ENCODE results near the gene DNAJA4. TPM values are rescaled to one million over a fixed set of nuclear protein-coding genes. Genes with fewer than 3 reads are reported as not detected.

Gene DNAJA4
- 2.6 TPM for polyA plus RNA-seq (2012; ENCODE audit: low read depth, missing spikeins)

DNA sequence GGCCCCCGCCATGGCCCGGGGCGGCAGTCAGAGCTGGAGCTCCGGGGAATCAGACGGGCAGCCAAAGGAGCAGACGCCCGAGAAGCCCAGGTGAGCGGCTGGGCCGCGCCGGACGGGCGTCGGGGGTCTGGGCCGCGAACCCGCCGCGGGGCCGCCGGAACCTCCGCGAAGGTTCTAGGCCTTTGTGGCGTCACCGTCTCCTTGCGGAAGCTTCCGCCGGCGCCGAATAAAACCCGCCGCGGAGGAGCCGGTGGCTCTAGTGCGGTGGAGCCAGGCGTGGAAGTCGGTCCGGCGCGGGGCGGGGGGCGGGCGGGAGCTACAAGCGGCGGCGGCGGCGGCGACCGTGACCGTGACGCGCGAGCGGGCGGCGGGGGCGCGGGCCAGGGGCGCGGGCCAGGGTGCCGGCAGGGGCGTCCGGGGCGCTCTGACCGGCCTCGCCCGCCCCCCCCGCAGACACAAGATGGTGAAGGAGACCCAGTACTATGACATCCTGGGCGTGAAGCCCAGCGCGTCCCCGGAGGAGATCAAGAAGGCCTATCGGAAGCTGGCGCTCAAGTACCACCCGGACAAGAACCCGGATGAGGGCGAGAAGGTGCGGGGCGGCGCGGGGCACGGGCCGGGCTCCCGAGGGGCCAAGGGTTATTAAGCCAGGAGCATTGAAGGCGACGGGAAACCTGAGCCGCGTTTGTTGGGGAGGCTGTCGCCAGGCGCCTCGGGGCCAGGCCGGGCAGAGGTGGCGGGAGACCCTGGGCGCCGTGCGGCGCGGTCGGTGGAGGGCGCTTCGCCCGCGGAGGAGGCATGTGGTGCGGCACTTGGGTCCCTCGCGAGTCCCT is at the start of gene DNAJA4:
Gene DNAJA4, plus strand, starts transcription at position 259 of the 833 bp plus-strand sequence. Its CDS starts 202 bp downstream, at position 461.
- FAIRE-seq (peak; percentile 71), DNase-seq (ENCODE audit: insufficient read length, low spot score) (peak; percentile 46)
- no peak for TF ChIP-seq PAX5 (IDR thresholded peaks at IDR 0.05; ENCODE audit: insufficient read depth, low read length, severe bottlenecking)
- no peak for TF ChIP-seq TAF1 (IDR thresholded peaks at IDR 0.05; ENCODE audit: low read depth, low read length)
- TF ChIP-seq POU2F2 (IDR thresholded peaks at IDR 0.05; ENCODE audit: low read depth, low read length): no peak
- TF ChIP-seq SPI1 (IDR thresholded peaks at IDR 0.05; ENCODE audit: low read depth, low read length): no peak
- no peak for TF ChIP-seq POLR2AphosphoS5 (IDR thresholded peaks at IDR 0.05; ENCODE audit: low read depth, low read length)
- no peak for TF ChIP-seq POLR2A (IDR thresholded peaks at IDR 0.05; ENCODE audit: low read depth, low read length)

DNA sequence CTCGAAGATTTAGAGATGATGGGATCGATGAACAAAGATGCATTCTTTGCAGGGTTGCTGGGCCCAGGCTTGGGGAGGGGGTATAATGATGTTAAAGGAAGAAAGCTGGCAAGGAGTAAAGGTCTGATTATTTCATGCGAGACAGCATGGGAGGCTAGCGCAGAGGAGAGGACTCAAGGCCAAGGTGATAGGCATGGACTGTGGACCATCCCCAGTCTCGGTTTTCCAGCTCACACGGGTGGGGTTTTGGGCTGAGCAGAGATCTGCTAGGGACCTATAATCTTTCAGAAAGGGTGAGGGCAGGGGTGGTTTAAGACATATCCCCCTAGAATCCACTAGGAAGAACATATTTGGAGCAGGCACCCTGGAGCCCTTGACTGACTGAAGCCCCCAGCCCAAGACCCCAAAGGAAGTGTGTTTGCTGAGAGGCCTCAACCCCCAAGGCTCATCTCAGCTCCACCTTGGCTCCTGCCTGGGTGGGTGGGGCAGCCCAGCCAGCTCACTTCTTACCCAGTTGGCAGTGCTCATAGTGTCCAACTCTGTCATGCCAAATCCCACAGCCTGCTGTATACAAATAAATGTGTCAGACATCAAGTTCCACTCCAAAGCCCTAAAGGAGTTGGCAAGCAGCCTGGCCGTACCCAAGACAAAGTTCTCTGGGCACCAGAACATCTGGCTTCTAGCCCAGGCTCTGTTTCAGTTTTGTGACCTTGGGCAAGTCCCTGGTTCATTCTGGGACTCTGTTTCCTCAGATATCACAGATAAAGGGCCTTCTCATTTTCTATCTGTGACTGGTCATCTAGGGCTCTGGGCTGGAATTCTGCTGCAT is 47.9 kb upstream of the DNAJA4 start:
- FAIRE-seq: no peak
- TF ChIP-seq POLR2A (IDR thresholded peaks at IDR 0.05; ENCODE audit: low read depth, low read length) (no peak), SPI1 (IDR thresholded peaks at IDR 0.05; ENCODE audit: low read depth, low read length) (no peak), PAX5 (IDR thresholded peaks at IDR 0.05; ENCODE audit: insufficient read depth, low read length, severe bottlenecking) (no peak), POU2F2 (IDR thresholded peaks at IDR 0.05; ENCODE audit: low read depth, low read length) (no peak), POLR2AphosphoS5 (IDR thresholded peaks at IDR 0.05; ENCODE audit: low read depth, low read length) (no peak), TAF1 (IDR thresholded peaks at IDR 0.05; ENCODE audit: low read depth, low read length) (no peak)
- no peak for DNase-seq (ENCODE audit: insufficient read length, low spot score)

DNA sequence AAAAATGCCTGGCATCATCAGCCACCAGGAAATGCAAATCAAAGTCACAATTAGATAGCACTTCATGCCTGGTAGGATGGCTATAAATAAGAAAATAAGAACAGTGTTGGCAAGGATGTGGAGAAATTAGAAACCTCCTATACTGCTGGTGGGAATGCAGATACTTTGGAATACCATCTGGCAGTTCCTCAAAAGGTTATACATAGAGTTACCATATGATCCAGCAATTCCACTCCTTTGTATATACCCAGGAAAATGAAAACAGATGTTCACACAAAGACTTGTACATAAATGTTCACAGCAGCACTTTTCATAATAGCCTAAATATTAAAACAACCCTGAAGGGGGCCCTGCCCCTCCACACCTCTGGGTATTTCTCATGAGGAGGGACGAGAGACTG is 43.6 kb upstream of the DNAJA4 start:
- FAIRE-seq: no peak
- TF ChIP-seq POLR2A (IDR thresholded peaks at IDR 0.05; ENCODE audit: low read depth, low read length) (no peak), POLR2AphosphoS5 (IDR thresholded peaks at IDR 0.05; ENCODE audit: low read depth, low read length) (no peak), POU2F2 (IDR thresholded peaks at IDR 0.05; ENCODE audit: low read depth, low read length) (no peak), PAX5 (IDR thresholded peaks at IDR 0.05; ENCODE audit: insufficient read depth, low read length, severe bottlenecking) (no peak), TAF1 (IDR thresholded peaks at IDR 0.05; ENCODE audit: low read depth, low read length) (no peak), SPI1 (IDR thresholded peaks at IDR 0.05; ENCODE audit: low read depth, low read length) (no peak)
- no peak for DNase-seq (ENCODE audit: insufficient read length, low spot score)

DNA sequence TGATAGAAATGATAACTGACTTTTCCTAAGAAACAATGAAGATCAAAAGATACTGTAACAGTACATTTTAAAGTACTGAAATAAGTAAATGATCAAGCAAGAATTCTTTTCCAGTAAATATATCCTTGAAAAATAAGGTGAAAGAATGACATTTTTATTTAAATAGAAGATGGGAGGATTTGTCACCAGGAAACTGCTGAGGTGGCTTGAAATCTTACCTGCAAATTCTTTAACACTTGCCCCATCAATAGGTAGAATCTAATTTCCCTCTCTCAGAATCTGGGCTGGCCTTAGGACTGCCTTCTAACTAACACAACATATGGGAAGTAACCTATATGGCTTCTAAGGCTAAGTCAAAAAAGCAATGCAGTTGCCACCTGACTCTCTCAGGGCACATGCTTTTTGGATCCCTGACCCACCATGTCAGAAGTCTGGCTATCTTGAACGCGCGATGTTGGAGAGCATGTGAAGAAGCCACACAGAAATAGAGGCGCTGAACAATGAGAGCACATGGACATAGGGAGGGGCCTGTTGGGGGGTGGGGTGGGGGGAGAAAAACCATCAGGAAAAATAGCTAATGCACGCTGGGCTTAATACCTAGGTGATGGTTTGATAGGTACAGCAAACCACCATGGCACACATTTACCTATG is 41.5 kb upstream of the DNAJA4 start:
- DNase-seq (ENCODE audit: insufficient read length, low spot score) (no peak), FAIRE-seq (no peak)
- TF ChIP-seq POLR2A (IDR thresholded peaks at IDR 0.05; ENCODE audit: low read depth, low read length) (no peak), POLR2AphosphoS5 (IDR thresholded peaks at IDR 0.05; ENCODE audit: low read depth, low read length) (no peak), PAX5 (IDR thresholded peaks at IDR 0.05; ENCODE audit: insufficient read depth, low read length, severe bottlenecking) (no peak), POU2F2 (IDR thresholded peaks at IDR 0.05; ENCODE audit: low read depth, low read length) (no peak), SPI1 (IDR thresholded peaks at IDR 0.05; ENCODE audit: low read depth, low read length) (no peak), TAF1 (IDR thresholded peaks at IDR 0.05; ENCODE audit: low read depth, low read length) (no peak)

DNA sequence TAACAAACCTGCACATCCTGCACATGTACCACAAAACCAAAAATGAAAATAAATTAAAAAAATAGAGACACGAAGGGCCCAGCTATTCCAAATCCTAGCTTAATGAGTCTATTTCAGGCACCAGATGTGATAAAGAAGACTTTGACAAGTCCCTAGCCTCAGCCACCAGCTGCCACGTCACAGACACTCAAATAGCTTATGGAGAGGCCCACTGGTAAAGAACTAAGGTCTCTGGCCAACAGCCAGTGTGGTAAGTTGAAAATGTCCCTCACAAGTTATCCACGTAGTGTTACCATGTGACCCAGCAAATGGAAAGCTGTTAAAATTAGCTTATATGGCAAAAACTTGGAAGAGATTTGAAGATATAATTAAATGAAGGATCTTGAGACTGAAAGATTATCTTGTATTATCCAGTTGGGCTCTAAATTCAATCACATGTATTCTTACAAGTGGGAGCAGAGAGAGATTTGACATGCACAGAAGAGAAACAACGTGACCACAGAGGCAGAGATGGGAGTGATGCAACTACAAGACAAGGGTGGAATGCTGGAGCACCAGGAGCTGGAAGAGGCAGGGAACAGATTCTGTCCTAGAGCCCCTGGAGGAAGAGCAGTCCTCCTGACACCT is 40.9 kb upstream of the DNAJA4 start:
- DNase-seq (ENCODE audit: insufficient read length, low spot score) (no peak), FAIRE-seq (no peak)
- no peak for TF ChIP-seq POLR2A (IDR thresholded peaks at IDR 0.05; ENCODE audit: low read depth, low read length)
- TF ChIP-seq SPI1 (IDR thresholded peaks at IDR 0.05; ENCODE audit: low read depth, low read length): no peak
- no peak for TF ChIP-seq POLR2AphosphoS5 (IDR thresholded peaks at IDR 0.05; ENCODE audit: low read depth, low read length)
- no peak for TF ChIP-seq TAF1 (IDR thresholded peaks at IDR 0.05; ENCODE audit: low read depth, low read length)
- TF ChIP-seq POU2F2 (IDR thresholded peaks at IDR 0.05; ENCODE audit: low read depth, low read length): no peak
- no peak for TF ChIP-seq PAX5 (IDR thresholded peaks at IDR 0.05; ENCODE audit: insufficient read depth, low read length, severe bottlenecking)

DNA sequence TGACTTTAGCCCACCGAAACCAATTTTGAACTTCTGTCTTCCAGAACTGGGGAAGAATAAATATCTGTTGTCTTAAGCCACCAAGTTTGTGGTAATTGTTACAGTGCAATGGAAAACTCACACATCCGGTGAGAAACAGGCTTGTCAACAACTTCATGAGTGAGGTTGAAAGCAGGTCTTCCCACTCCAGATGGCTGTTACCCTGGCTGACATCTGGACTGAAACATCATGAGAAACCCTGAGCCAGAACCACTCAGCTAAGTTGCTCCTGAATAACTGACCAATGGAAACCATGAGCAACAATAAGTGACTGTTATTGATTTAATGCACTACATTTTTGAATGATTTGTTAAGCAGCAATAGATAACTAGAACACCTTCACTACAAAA is 40.3 kb upstream of the DNAJA4 start:
- DNase-seq (ENCODE audit: insufficient read length, low spot score) (no peak), FAIRE-seq (no peak)
- TF ChIP-seq TAF1 (IDR thresholded peaks at IDR 0.05; ENCODE audit: low read depth, low read length) (no peak), POLR2A (IDR thresholded peaks at IDR 0.05; ENCODE audit: low read depth, low read length) (no peak), SPI1 (IDR thresholded peaks at IDR 0.05; ENCODE audit: low read depth, low read length) (no peak), PAX5 (IDR thresholded peaks at IDR 0.05; ENCODE audit: insufficient read depth, low read length, severe bottlenecking) (no peak), POU2F2 (IDR thresholded peaks at IDR 0.05; ENCODE audit: low read depth, low read length) (no peak), POLR2AphosphoS5 (IDR thresholded peaks at IDR 0.05; ENCODE audit: low read depth, low read length) (no peak)

DNA sequence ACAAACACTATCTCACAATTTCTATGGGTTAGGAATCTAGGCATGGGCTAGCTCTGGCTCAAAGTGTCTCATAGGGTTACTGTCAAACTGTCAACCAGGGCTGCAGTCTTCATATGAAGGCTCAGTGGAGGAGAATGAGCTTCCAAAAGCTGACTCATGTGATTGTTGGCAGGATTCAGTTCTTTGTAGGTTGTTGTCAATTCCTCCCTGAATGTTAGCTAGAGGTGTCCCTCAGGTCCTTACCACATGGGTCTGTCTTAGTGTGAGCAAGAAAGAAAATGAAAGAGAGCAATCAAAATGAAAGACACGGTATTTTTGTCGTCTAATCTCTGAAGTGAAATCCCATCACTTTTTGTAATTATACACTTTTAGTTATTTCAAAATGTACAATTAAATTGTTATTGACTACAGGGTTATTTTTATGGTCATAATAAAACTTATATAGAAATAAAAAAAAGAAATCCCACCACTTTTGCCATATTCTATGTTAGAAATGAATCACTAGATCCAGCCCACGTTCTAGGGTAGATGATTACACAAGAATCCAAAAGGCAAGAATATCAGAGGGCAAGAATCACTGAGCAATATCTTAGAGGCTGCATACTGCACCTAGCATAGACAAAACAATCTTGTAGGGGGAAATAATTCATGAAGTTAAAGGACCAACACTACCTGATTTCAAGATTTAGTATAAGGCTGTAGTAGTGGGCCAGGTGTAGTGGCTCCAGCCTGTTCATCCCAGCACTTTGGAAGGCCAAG is 38.4 kb upstream of the DNAJA4 start:
- DNase-seq (ENCODE audit: insufficient read length, low spot score) (no peak), FAIRE-seq (no peak)
- TF ChIP-seq POLR2A (IDR thresholded peaks at IDR 0.05; ENCODE audit: low read depth, low read length): no peak
- TF ChIP-seq PAX5 (IDR thresholded peaks at IDR 0.05; ENCODE audit: insufficient read depth, low read length, severe bottlenecking): no peak
- no peak for TF ChIP-seq POU2F2 (IDR thresholded peaks at IDR 0.05; ENCODE audit: low read depth, low read length)
- TF ChIP-seq POLR2AphosphoS5 (IDR thresholded peaks at IDR 0.05; ENCODE audit: low read depth, low read length): no peak
- TF ChIP-seq SPI1 (IDR thresholded peaks at IDR 0.05; ENCODE audit: low read depth, low read length): no peak
- no peak for TF ChIP-seq TAF1 (IDR thresholded peaks at IDR 0.05; ENCODE audit: low read depth, low read length)
